A549 (cell line): ENCODE data around the gene PDK4. TPM values are rescaled to one million over a fixed set of nuclear protein-coding genes. Genes with fewer than 3 reads are reported as not detected.

Experiments used
- ATAC-seq, 2 experiments: fragments of 200-7000 bp in 1 of 2; fragments of >200 bp in 1 of 2; cut with Nextera tagmentation in 1 of 2; cut with Tn5 transposase in 1 of 2; 3 replicates each; pipeline versions ENCODE4 v1.8.0 to v1.9.1; 2018 to 2020; ENCODE audit warnings: mild to moderate bottlenecking in 1 of 2, moderate library complexity in 1 of 2
- CTCF ChIA-PET: fragments of 300-600 bp; sonication (Branson Sonifier 250); formaldehyde crosslinking; extraction: SDS; loops from one replicate; lab custom pipeline; 2021; ENCODE audit warnings: antibody characterized with exemption, inconsistent platforms; lab: Yijun Ruan, JAX
- POLR2A ChIA-PET: fragments of 350-600 bp; formaldehyde crosslinking; extraction: SDS; loops from one replicate; lab custom pipeline; 2021; ENCODE audit warnings: antibody characterized with exemption, inconsistent platforms; lab: Yijun Ruan, JAX
- DNase-seq, 2 experiments: peaks; one replicate each; pipeline versions ENCODE4 v3.0.0 to v3.0.0-alpha.2; 2011 to 2016; ENCODE audit warnings: low read depth in 1 of 2, low spot score in 1 of 2
- FAIRE-seq: peaks from 2 replicates; lab custom pipeline; 2011; peaks lifted over from hg19 to GRCh38; lab: Jason Lieb, UNC
- H3K27ac ChIP-seq, 2 experiments: fragments of >200 bp; sonication (Bioruptor Twin); formaldehyde crosslinking; 3 replicates each; pipeline ENCODE4 v1.5.1; 2016 to 2017
- H3K4me1 ChIP-seq: fragments of >200 bp; sonication (Bioruptor Twin); formaldehyde crosslinking; 3 replicates; pipeline ENCODE4 v1.6.1; 2016
- H3K4me2 ChIP-seq: fragments of >200 bp; sonication (Bioruptor Twin); formaldehyde crosslinking; 3 replicates; pipeline ENCODE4 v1.6.1; 2016
- H3K4me3 ChIP-seq: fragments of >200 bp; sonication (Bioruptor Twin); formaldehyde crosslinking; 3 replicates; pipeline ENCODE4 v1.5.1; 2016
- H3K9me3 ChIP-seq: fragments of >200 bp; sonication (Bioruptor Twin); formaldehyde crosslinking; 3 replicates; pipeline ENCODE4 v1.6.1; 2016
- CBX2 ChIP-seq: fragments of 200-600 bp; sonication (generic); IDR thresholded peaks from 2 replicates; pipeline ENCODE4 v1.6.1; 2016; ENCODE audit warnings: low read depth, mild to moderate bottlenecking, borderline replicate concordance
- CBX8 ChIP-seq: fragments of 200-600 bp; sonication (generic); IDR thresholded peaks from 2 replicates; pipeline ENCODE4 v1.6.1; 2016
- CEBPB ChIP-seq, 2 experiments: fragments of >200 bp in 1 of 2; sonication (Bioruptor Twin) in 1 of 2; formaldehyde crosslinking in 1 of 2; IDR thresholded peaks; 2 replicates each; pipeline ENCODE4 v1.6.1; 2012 to 2016
- CHD2 ChIP-seq: fragments of 150-350 bp; IDR thresholded peaks from 2 replicates; pipeline ENCODE4 v1.6.1; 2014; ENCODE audit warnings: low read length; ENCODE audit not compliant: partially characterized antibody
- CHD4 ChIP-seq: fragments of 200-600 bp; sonication (generic); IDR thresholded peaks from 2 replicates; pipeline ENCODE4 v1.6.1; 2016; ENCODE audit warnings: antibody characterized with exemption, mild to moderate bottlenecking, borderline replicate concordance
- EHF ChIP-seq: fragments of 250-450 bp; sonication (Bioruptor Pico); IDR thresholded peaks from 2 replicates; pipeline ENCODE4 v1.5.0; 2020; ENCODE audit warnings: mild to moderate bottlenecking
- EHMT2 ChIP-seq: fragments of 200-600 bp; sonication (generic); IDR thresholded peaks from 2 replicates; pipeline ENCODE4 v1.6.1; 2016; ENCODE audit warnings: antibody characterized with exemption, low read depth, mild to moderate bottlenecking, moderate library complexity
- ESRRA ChIP-seq: fragments of 150-350 bp; IDR thresholded peaks from 2 replicates; pipeline ENCODE4 v1.6.1; 2014; ENCODE audit warnings: mild to moderate bottlenecking, low read length, borderline replicate concordance
- GATA3 ChIP-seq: IDR thresholded peaks from 2 replicates; pipeline ENCODE4 v1.6.1; 2012; ENCODE audit warnings: borderline replicate concordance
- HOXB13 ChIP-seq: fragments of 250-450 bp; sonication (Bioruptor Pico); IDR thresholded peaks from 2 replicates; pipeline ENCODE4 v1.5.0; 2020; ENCODE audit warnings: low read depth, mild to moderate bottlenecking, moderate library complexity
- JUN ChIP-seq, 2 experiments: fragments of >200 bp; sonication (Bioruptor Twin); formaldehyde crosslinking; IDR thresholded peaks; 2 replicates in 1 of 2; 3 replicates in 1 of 2; pipeline ENCODE4 v1.6.1; 2016 to 2017
- JUNB ChIP-seq: fragments of >200 bp; sonication (Bioruptor Twin); formaldehyde crosslinking; IDR thresholded peaks from 2 replicates; pipeline ENCODE4 v1.6.1; 2016
- KDM1A ChIP-seq: fragments of 200-600 bp; sonication (generic); IDR thresholded peaks from 2 replicates; pipeline ENCODE4 v1.6.1; 2016; ENCODE audit warnings: low read depth, mild to moderate bottlenecking
- KDM5A ChIP-seq: fragments of 200-600 bp; sonication (generic); IDR thresholded peaks from 2 replicates; pipeline ENCODE4 v1.6.1; 2016; ENCODE audit warnings: antibody characterized with exemption, mild to moderate bottlenecking
- MYC ChIP-seq: IDR thresholded peaks from 2 replicates; pipeline ENCODE4 v1.6.1; 2012; ENCODE audit warnings: mild to moderate bottlenecking, inconsistent platforms, low read length, improper control_type of control experiment, borderline replicate concordance
- NFE2L2 ChIP-seq: fragments of 150-350 bp; conservative IDR thresholded peaks from 2 replicates; pipeline ENCODE4 v1.6.1; 2014; ENCODE audit warnings: low read length
- NPAS2 ChIP-seq: fragments of 250-450 bp; sonication (Bioruptor Pico); IDR thresholded peaks from 2 replicates; pipeline ENCODE4 v1.8.0; 2022; ENCODE audit warnings: mild to moderate bottlenecking, moderate library complexity, borderline replicate concordance
- NR3C1 ChIP-seq: fragments of >200 bp; sonication (Bioruptor Twin); formaldehyde crosslinking; IDR thresholded peaks from 3 replicates; pipeline ENCODE4 v1.6.1; 2017
- PHF8 ChIP-seq: fragments of 200-600 bp; sonication (generic); IDR thresholded peaks from 2 replicates; pipeline ENCODE4 v1.6.1; 2016; ENCODE audit warnings: low read depth, mild to moderate bottlenecking, antibody characterized with exemption, moderate library complexity, borderline replicate concordance
- POLR2A ChIP-seq: IDR thresholded peaks from 2 replicates; pipeline ENCODE4 v1.6.1; 2012; ENCODE audit warnings: mild to moderate bottlenecking, low read length
- POLR2AphosphoS2 ChIP-seq: conservative IDR thresholded peaks from 2 replicates; pipeline ENCODE4 v1.6.1; 2012; ENCODE audit warnings: low read length, improper control_type of control experiment, inconsistent platforms
- RARB ChIP-seq: fragments of 250-450 bp; sonication (Bioruptor Pico); IDR thresholded peaks from 2 replicates; pipeline ENCODE4 v1.8.0; 2021; ENCODE audit warnings: mild to moderate bottlenecking, moderate library complexity
- TFCP2L1 ChIP-seq: fragments of 250-450 bp; sonication (Bioruptor Pico); IDR thresholded peaks from 2 replicates; pipeline ENCODE4 v1.5.0; 2021; ENCODE audit warnings: mild to moderate bottlenecking
- ZC3H11A ChIP-seq: fragments of 450-650 bp; IDR thresholded peaks from 2 replicates; pipeline ENCODE4 v1.6.1; 2014; ENCODE audit warnings: antibody characterized with exemption, mild to moderate bottlenecking
- ZFP36 ChIP-seq: fragments of 450-650 bp; IDR thresholded peaks from 2 replicates; pipeline ENCODE4 v1.6.1; 2014; ENCODE audit warnings: borderline replicate concordance; ENCODE audit not compliant: partially characterized antibody
- WGBS: methylation state at CpG from one replicate; pipeline ENCODE4 v1.1.6; 2017; ENCODE audit errors: missing lambda C conversion rate; 5-methylcytosine and 5-hydroxymethylcytosine counted together
- polyA plus RNA-seq, 4 experiments: library from polyadenylated mRNA; depleted of rRNA in 3 of 4; stranded (reverse); fragments of >200 nt; fragmentation: RNase III in 1 of 4; extraction: RNeasy Plus Mini Kit Qiagen cat#74134 plus additional on column Dnase treatment in 1 of 4; gene quantifications; 2 replicates in 3 of 4; 3 replicates in 1 of 4; pipeline ENCODE4 v1.2.3, GENCODE V29; 2011 to 2017
- TF ChIP-seq, protein P1 (sequence below): fragments of >200 bp; sonication (Bioruptor Twin); formaldehyde crosslinking; IDR thresholded peaks from 3 replicates; pipeline ENCODE4 v1.5.1; 2016
- TF ChIP-seq, protein P2 (sequence below): fragments of 250-450 bp; sonication (Bioruptor Pico); IDR thresholded peaks from 2 replicates; pipeline ENCODE4 v1.5.0; 2021; ENCODE audit warnings: mild to moderate bottlenecking, moderate library complexity, borderline replicate concordance
- TF ChIP-seq, protein P3 (sequence below): IDR thresholded peaks from 2 replicates; pipeline ENCODE4 v1.6.1; 2012; ENCODE audit warnings: low read depth, borderline replicate concordance

Gene PDK4
- polyA plus RNA-seq, 2 of the 4 experiments (the other 2 are of a cell fraction), result 8.6 to 21.9 TPM

DNA sequence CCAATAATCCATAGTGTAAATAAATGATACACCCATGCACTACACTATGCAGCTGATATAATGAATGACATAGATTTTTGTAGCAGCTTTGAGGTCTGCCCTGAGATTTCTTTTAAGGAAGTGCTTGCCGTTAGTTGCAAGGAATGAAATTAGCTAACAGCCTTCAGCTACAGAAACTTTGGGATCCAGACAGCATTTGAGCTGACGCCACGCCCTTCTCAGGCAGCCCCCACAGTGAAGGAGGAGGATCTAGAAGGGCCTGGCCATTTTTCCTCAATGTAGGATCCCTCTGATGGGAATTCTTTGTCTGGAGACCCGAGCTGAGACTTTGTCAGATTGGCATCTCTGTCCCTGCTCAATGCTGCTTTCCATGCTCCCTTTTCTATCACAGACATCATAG, 6.1 kb upstream of the PDK4 start (continued):
- TF ChIP-seq ZC3H11A (no peak), CEBPB (IDR thresholded peaks at IDR 0.05) (no peak), KDM1A (no peak), TFCP2L1 (no peak)

DNA sequence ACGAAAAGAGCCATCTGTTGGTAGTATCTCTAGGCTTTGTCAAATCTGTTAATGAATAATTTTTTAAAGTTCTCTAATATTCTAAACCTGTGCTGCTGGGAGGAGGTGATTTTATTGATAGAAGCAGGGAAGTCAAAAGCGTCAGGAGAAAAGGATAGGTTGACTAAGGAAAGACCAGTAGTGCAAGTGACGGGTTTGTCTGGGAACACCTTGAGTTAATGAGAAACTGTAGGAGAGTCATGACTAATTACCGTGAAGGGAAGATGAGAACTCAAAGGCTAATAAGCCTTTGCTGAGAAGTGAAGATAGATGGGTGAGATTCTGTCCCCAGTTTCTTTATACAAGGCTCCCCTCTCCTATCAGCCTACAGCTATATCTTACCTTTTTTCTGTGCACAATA, 5.0 kb upstream of the PDK4 start:
- ATAC-seq (no peak), FAIRE-seq (no peak), DNase-seq (no peak)
- 78% methylated on average over 4 of the region's 4 CpGs for WGBS
- H3K4me2 ChIP-seq, result no peak overlapping the region
- no peaks in the 10 kb centered on the region for H3K9me3 ChIP-seq
- no peaks in the 10 kb centered on the region for H3K4me1 ChIP-seq
- TF ChIP-seq NR3C1 (no peak), POLR2A (no peak), RARB (CRISPR knock-in tag) (no peak), EHF (CRISPR knock-in tag) (no peak), CBX8 (no peak), GATA3 (no peak), MYC (no peak), CHD2 (no peak), NPAS2 (CRISPR knock-in tag) (no peak), PHF8 (no peak), ZFP36 (no peak), POLR2AphosphoS2 (no peak), JUN (IDR thresholded peaks at IDR 0.05) (no peak)
- TF ChIP-seq, protein P1, sequence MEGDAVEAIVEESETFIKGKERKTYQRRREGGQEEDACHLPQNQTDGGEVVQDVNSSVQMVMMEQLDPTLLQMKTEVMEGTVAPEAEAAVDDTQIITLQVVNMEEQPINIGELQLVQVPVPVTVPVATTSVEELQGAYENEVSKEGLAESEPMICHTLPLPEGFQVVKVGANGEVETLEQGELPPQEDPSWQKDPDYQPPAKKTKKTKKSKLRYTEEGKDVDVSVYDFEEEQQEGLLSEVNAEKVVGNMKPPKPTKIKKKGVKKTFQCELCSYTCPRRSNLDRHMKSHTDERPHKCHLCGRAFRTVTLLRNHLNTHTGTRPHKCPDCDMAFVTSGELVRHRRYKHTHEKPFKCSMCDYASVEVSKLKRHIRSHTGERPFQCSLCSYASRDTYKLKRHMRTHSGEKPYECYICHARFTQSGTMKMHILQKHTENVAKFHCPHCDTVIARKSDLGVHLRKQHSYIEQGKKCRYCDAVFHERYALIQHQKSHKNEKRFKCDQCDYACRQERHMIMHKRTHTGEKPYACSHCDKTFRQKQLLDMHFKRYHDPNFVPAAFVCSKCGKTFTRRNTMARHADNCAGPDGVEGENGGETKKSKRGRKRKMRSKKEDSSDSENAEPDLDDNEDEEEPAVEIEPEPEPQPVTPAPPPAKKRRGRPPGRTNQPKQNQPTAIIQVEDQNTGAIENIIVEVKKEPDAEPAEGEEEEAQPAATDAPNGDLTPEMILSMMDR, result no peak
- POLR2A ChIA-PET, result no interaction called here
- H3K4me3 ChIP-seq, result no peak overlapping the region
- CTCF ChIA-PET, result no interaction called here
- H3K27ac ChIP-seq, result no peak overlapping the region

DNA sequence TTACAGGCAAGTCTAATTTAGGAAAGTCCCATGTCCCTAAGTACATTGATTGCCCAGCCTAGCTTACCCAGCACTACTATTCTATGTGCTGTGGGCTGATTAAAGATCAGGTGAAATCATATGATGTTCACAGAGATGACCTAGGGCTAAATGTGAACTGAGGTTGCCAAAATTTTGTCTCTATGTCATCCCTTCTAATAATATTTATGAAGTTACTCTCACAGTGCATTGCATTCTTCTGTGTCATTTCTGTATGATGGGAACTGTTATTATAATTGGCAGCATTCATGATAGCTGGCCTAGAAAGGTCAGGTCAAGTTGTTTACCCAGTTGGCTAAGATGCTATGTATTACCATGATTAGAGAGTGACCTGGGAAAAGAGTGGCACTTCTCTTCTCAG, 2.8 kb upstream of the PDK4 start:
- no peak for ATAC-seq
- Histone ChIP-seq H3K27ac (no peak overlapping the region), H3K4me3 (no peak overlapping the region), H3K4me1 (no peaks in the 10 kb centered on the region), H3K9me3 (no peaks in the 10 kb centered on the region), H3K4me2 (no peak overlapping the region)
- ChIA-PET CTCF (interaction anchor here (1.7 kb wide), 1 partner anchor 54 kb away, joined by 4 read pairs; no protein-coding TSS in a partner anchor), POLR2A (no interaction called here)
- DNase-seq, result peak in 1 of 2 experiments; percentile 9
- no peak for TF ChIP-seq JUNB
- TF ChIP-seq EHMT2, result no peak
- no peak for TF ChIP-seq POLR2A
- TF ChIP-seq, protein P2, sequence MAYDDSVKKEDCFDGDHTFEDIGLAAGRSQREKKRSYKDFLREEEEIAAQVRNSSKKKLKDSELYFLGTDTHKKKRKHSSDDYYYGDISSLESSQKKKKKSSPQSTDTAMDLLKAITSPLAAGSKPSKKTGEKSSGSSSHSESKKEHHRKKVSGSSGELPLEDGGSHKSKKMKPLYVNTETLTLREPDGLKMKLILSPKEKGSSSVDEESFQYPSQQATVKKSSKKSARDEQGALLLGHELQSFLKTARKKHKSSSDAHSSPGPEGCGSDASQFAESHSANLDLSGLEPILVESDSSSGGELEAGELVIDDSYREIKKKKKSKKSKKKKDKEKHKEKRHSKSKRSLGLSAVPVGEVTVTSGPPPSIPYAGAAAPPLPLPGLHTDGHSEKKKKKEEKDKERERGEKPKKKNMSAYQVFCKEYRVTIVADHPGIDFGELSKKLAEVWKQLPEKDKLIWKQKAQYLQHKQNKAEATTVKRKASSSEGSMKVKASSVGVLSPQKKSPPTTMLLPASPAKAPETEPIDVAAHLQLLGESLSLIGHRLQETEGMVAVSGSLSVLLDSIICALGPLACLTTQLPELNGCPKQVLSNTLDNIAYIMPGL (CRISPR knock-in tag), result no peak
- no peak for TF ChIP-seq ESRRA
- TF ChIP-seq CBX2, result no peak
- TF ChIP-seq CHD4, result no peak
- no peak for TF ChIP-seq HOXB13
- no peak for TF ChIP-seq KDM5A
- no peak for TF ChIP-seq RARB (CRISPR knock-in tag)
- TF ChIP-seq JUN (IDR thresholded peaks at IDR 0.05), result no peak
- TF ChIP-seq, protein P3, sequence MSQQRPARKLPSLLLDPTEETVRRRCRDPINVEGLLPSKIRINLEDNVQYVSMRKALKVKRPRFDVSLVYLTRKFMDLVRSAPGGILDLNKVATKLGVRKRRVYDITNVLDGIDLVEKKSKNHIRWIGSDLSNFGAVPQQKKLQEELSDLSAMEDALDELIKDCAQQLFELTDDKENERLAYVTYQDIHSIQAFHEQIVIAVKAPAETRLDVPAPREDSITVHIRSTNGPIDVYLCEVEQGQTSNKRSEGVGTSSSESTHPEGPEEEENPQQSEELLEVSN, result no peak
- no peak for TF ChIP-seq ZC3H11A
- TF ChIP-seq GATA3, result no peak
- TF ChIP-seq EHF (CRISPR knock-in tag), result no peak
- TF ChIP-seq, protein P1, result no peak
- no peak for TF ChIP-seq NFE2L2
- FAIRE-seq, result no peak
